Loucy (cell line): ENCODE results near the gene RXRA.

Experiments
- H2AFZ ChIP-seq: fragments of 200-600 bp; sonication (generic); 2 replicates; pipeline ENCODE4 v1.6.0; 2016; ENCODE audit warnings: antibody characterized with exemption, mild to moderate bottlenecking, low read length, moderate library complexity
- H3F3A ChIP-seq: fragments of 200-600 bp; 2 replicates; pipeline ENCODE4 v1.6.0; 2016; ENCODE audit warnings: antibody characterized with exemption, low read depth, mild to moderate bottlenecking
- H3K27me3 ChIP-seq: fragments of 200-600 bp; sonication (generic); 2 replicates; pipeline ENCODE4 v1.6.1; 2014; ENCODE audit warnings: low read length, mild to moderate bottlenecking; ENCODE audit not compliant: insufficient read depth, poor library complexity, severe bottlenecking
- H3K36me3 ChIP-seq: fragments of 200-600 bp; sonication (generic); 2 replicates; pipeline ENCODE4 v1.6.1; 2016; ENCODE audit warnings: low read length; ENCODE audit not compliant: insufficient read depth
- H3K4me1 ChIP-seq: fragments of 200-600 bp; sonication (generic); 2 replicates; pipeline ENCODE4 v1.5.1; 2014; ENCODE audit warnings: low read length, mild to moderate bottlenecking; ENCODE audit not compliant: insufficient read depth, poor library complexity, severe bottlenecking
- H3K4me2 ChIP-seq: fragments of 200-600 bp; sonication (generic); 2 replicates; pipeline ENCODE4 v1.6.0; 2014; ENCODE audit warnings: antibody characterized with exemption, low read length, low read depth, mild to moderate bottlenecking; ENCODE audit not compliant: poor library complexity, severe bottlenecking
- H3K4me3 ChIP-seq: fragments of 200-600 bp; sonication (generic); 2 replicates; pipeline ENCODE4 v1.5.1; 2014; ENCODE audit warnings: low read length, mild to moderate bottlenecking, mixed read lengths; ENCODE audit not compliant: poor library complexity, severe bottlenecking
- H3K79me2 ChIP-seq: fragments of 200-600 bp; sonication (generic); 2 replicates; pipeline ENCODE4 v1.6.1; 2014; ENCODE audit warnings: low read length; ENCODE audit not compliant: insufficient read depth
- H3K9ac ChIP-seq: fragments of 200-600 bp; sonication (generic); 2 replicates; pipeline ENCODE4 v1.6.0; 2014; ENCODE audit warnings: mild to moderate bottlenecking, low read depth, low read length, moderate library complexity; ENCODE audit not compliant: poor library complexity, severe bottlenecking
- H3K9me2 ChIP-seq: fragments of 200-600 bp; sonication (generic); replicated peaks from 2 replicates; pipeline ENCODE4 v1.6.1; 2016; ENCODE audit warnings: low read depth, low read length, mixed read lengths
- H3K9me3 ChIP-seq: fragments of 200-600 bp; sonication (generic); 2 replicates; pipeline ENCODE4 v1.6.1; 2014; ENCODE audit warnings: mild to moderate bottlenecking, antibody characterized with exemption, low read length, low read depth; ENCODE audit not compliant: insufficient read depth
- H4K20me1 ChIP-seq: fragments of 200-600 bp; sonication (generic); 2 replicates; pipeline ENCODE4 v1.6.0; 2014; ENCODE audit warnings: antibody characterized with exemption, low read length, mild to moderate bottlenecking; ENCODE audit not compliant: insufficient read depth, poor library complexity, severe bottlenecking
- EZH2phosphoT487 ChIP-seq: fragments of 200-600 bp; IDR thresholded peaks from 2 replicates; pipeline ENCODE4 v1.6.1; 2018; ENCODE audit warnings: antibody characterized with exemption, mild to moderate bottlenecking, moderate library complexity, borderline replicate concordance
- TF ChIP-seq, protein P1 (sequence below): fragments of 200-600 bp; sonication (generic); conservative IDR thresholded peaks from 2 replicates; pipeline ENCODE4 v1.5.1; 2014; ENCODE audit warnings: mild to moderate bottlenecking, antibody characterized with exemption, low read length

The RXRA gene

DNA sequence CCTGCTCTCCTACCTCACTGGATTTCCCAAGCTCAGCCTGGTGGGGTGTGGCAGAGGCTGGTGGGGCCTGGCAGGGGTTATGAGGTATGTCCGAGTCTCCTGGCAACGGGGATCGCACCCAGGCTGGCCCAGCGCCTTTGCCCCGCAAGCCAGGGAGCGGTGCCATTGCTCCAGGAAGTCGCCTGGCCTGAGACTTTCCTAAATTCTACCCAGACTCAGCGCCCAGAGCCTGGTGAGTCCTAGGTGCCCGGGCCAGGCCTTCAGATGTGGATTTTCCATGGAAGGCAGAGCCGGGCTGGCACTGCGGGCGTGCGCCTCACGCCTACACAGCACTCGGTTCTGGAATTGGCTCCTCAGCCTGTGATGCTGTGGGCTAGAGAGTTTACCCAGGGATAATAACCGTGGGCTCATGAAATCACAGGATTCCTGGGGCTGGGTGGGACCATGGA lies 159.9 kb downstream of the RXRA start:
- TF ChIP-seq, protein P1, sequence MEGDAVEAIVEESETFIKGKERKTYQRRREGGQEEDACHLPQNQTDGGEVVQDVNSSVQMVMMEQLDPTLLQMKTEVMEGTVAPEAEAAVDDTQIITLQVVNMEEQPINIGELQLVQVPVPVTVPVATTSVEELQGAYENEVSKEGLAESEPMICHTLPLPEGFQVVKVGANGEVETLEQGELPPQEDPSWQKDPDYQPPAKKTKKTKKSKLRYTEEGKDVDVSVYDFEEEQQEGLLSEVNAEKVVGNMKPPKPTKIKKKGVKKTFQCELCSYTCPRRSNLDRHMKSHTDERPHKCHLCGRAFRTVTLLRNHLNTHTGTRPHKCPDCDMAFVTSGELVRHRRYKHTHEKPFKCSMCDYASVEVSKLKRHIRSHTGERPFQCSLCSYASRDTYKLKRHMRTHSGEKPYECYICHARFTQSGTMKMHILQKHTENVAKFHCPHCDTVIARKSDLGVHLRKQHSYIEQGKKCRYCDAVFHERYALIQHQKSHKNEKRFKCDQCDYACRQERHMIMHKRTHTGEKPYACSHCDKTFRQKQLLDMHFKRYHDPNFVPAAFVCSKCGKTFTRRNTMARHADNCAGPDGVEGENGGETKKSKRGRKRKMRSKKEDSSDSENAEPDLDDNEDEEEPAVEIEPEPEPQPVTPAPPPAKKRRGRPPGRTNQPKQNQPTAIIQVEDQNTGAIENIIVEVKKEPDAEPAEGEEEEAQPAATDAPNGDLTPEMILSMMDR, result no peak
- TF ChIP-seq EZH2phosphoT487, result no peak
- Histone ChIP-seq H3K79me2 (no peaks in the 10 kb centered on the region), H3K9me3 (no peaks in the 10 kb centered on the region), H3K4me1 (peaks cover 42% of the 10 kb centered on the region), H3K27me3 (no peaks in the 10 kb centered on the region), H3K9me2 (no peaks in the 10 kb centered on the region), H4K20me1 (no peaks in the 10 kb centered on the region), H2AFZ (no peak overlapping the region), H3K9ac (peak overlapping the region; percentile 65), H3K4me3 (no peak overlapping the region), H3F3A (no peaks in the 10 kb centered on the region), H3K4me2 (no peak overlapping the region), H3K36me3 (no peaks in the 10 kb centered on the region)

DNA sequence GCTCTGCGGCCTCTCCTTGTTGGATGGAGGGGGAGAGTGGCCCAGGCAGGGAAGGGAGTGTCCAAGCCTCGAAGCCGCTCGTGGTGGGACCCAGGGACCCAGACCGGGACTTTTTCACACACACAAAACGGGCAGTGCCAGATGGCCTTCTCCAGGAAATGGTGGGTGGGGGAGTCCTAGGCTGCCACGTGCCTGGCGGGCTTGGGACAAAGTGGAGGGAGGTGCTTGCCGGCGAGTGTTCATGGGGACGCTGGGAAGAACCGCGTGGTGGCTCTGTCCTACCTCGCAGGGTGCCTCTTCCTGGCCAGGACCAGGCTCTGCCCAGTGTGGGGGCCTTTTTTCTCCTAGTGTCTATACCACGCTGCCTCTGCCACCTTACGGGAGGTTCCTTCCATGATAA lies 160.3 kb downstream of the RXRA start:
- no peaks in the 10 kb centered on the region for H3K79me2 ChIP-seq
- H3K4me3 ChIP-seq, result no peak overlapping the region
- H3K9ac ChIP-seq, result peak overlapping the region; percentile 65
- H2AFZ ChIP-seq, result no peak overlapping the region
- TF ChIP-seq, protein P1, result no peak
- H3K4me1 ChIP-seq, result peaks cover 46% of the 10 kb centered on the region
- no peaks in the 10 kb centered on the region for H3K27me3 ChIP-seq
- no peaks in the 10 kb centered on the region for H3K36me3 ChIP-seq
- H4K20me1 ChIP-seq, result no peaks in the 10 kb centered on the region
- H3F3A ChIP-seq, result no peaks in the 10 kb centered on the region
- no peak overlapping the region for H3K4me2 ChIP-seq
- no peaks in the 10 kb centered on the region for H3K9me2 ChIP-seq
- no peaks in the 10 kb centered on the region for H3K9me3 ChIP-seq
